Fibroblast of peridontal ligament (primary cell): ENCODE measurements around the gene CD164.
A peak's percentile ranks its signal among the peaks of the same experiment; 100 is the strongest.
"Not testable (repeated sequence)": the region's sequence is repeated elsewhere in the genome, so short reads cannot be mapped to it uniquely, and the experiment has no call there.

Source experiments
- DNase-seq: peaks from one replicate; pipeline ENCODE4 v3.0.0-alpha.2; 2010; ENCODE audit errors: extremely low read depth

CD164 gene

GRCh38 chr6:109374326-109374892 lies 7.9 kb downstream of the CD164 start:
- no peak for DNase-seq

- peak; percentile 30 for DNase-seq
Measured at GRCh38 chr6:109373762-109374161, 8.5 kb downstream of the CD164 start.

GRCh38 chr6:109373331-109373730 lies 8.9 kb downstream of the CD164 start:
- no peak for DNase-seq

GRCh38 chr6:109372130-109372529 lies 10.1 kb downstream of the CD164 start:
- no peak for DNase-seq

GRCh38 chr6:109370792-109371191 lies 11.5 kb downstream of the CD164 start:
- DNase-seq, result no peak

GRCh38 chr6:109370336-109370735 lies 11.9 kb downstream of the CD164 start:
- peak; percentile 69 for DNase-seq

- no peak for DNase-seq
Measured at GRCh38 chr6:109369728-109370127, 12.5 kb downstream of the CD164 start.

GRCh38 chr6:109364382-109365078 lies 17.7 kb downstream of the CD164 start:
- not testable (repeated sequence) for DNase-seq

- DNase-seq, result no peak
Measured at GRCh38 chr6:109363753-109364152, 18.5 kb downstream of the CD164 start.

- DNase-seq, result no peak
Measured at GRCh38 chr6:109362102-109362884, 20.0 kb downstream of the CD164 start.

- peak; percentile 22 for DNase-seq
Measured at GRCh38 chr6:109360791-109361190, 21.5 kb downstream of the CD164 start.

- no peak for DNase-seq
Measured at GRCh38 chr6:109360281-109360680, 22.0 kb downstream of the CD164 start.

GRCh38 chr6:109359248-109359647 lies 23.0 kb downstream of the CD164 start:
- DNase-seq, result no peak

GRCh38 chr6:109358204-109358603 lies 24.1 kb downstream of the CD164 start:
- DNase-seq, result no peak

GRCh38 chr6:109356237-109356636 lies 26.0 kb downstream of the CD164 start:
- no peak for DNase-seq

- peak; percentile 45 for DNase-seq
Measured at GRCh38 chr6:109351231-109352130, 30.8 kb downstream of the CD164 start.

- DNase-seq, result peak; percentile 70
Measured at GRCh38 chr6:109349419-109349987, 32.8 kb downstream of the CD164 start.

GRCh38 chr6:109348226-109348625 lies 34.0 kb downstream of the CD164 start:
- DNase-seq, result no peak

- DNase-seq, result no peak
Measured at GRCh38 chr6:109347779-109348178, 34.5 kb downstream of the CD164 start.

GRCh38 chr6:109345986-109346385 lies 36.3 kb downstream of the CD164 start:
- DNase-seq, result no peak

GRCh38 chr6:109344226-109344625 lies 38.0 kb downstream of the CD164 start:
- DNase-seq, result no peak

GRCh38 chr6:109343518-109343917 lies 38.7 kb downstream of the CD164 start:
- no peak for DNase-seq
